ENCODE results near the gene COL12A1.

COL12A1 gene

GRCh38 chr6:75096966-75097365 is 108.9 kb downstream of the COL12A1 start:
- no peak for DNase-seq (ENCODE audit: low read depth)

- DNase-seq (ENCODE audit: low read depth): peak; percentile 94
Observed at GRCh38 chr6:75094614-75095200, 111.1 kb downstream of the COL12A1 start.

- no peak for DNase-seq (ENCODE audit: low read depth)
Observed at GRCh38 chr6:75091467-75092190, 114.2 kb downstream of the COL12A1 start.

GRCh38 chr6:75090576-75090975 is 115.3 kb downstream of the COL12A1 start:
- no peak for DNase-seq (ENCODE audit: low read depth)

GRCh38 chr6:75089921-75090320 is 115.9 kb downstream of the COL12A1 start:
- DNase-seq (ENCODE audit: low read depth): no peak

GRCh38 chr6:75089151-75089897 is 116.5 kb downstream of the COL12A1 start:
- no peak for DNase-seq (ENCODE audit: low read depth)

GRCh38 chr6:75085931-75086635 is 119.8 kb downstream of the COL12A1 start:
- no peak for DNase-seq (ENCODE audit: low read depth)

- DNase-seq (ENCODE audit: low read depth): no peak
Observed at GRCh38 chr6:75084872-75085381, 120.9 kb downstream of the COL12A1 start.

GRCh38 chr6:75084018-75084417 is 121.8 kb downstream of the COL12A1 start:
- no peak for DNase-seq (ENCODE audit: low read depth)

GRCh38 chr6:75081921-75082320 is 123.9 kb downstream of the COL12A1 start:
- DNase-seq (ENCODE audit: low read depth): no peak

GRCh38 chr6:75081047-75081446 is 124.8 kb downstream of the COL12A1 start:
- DNase-seq (ENCODE audit: low read depth): no peak

GRCh38 chr6:75079589-75079988 is 126.3 kb downstream of the COL12A1 start:
- DNase-seq (ENCODE audit: low read depth): no peak

GRCh38 chr6:75077701-75078100 is 128.2 kb downstream of the COL12A1 start:
- DNase-seq (ENCODE audit: low read depth): peak; percentile 34

GRCh38 chr6:75076009-75076408 is 129.8 kb downstream of the COL12A1 start:
- DNase-seq (ENCODE audit: low read depth): no peak

GRCh38 chr6:75070244-75070643 is 135.6 kb downstream of the COL12A1 start:
- no peak for DNase-seq (ENCODE audit: low read depth)

- peak; percentile 50 for DNase-seq (ENCODE audit: low read depth)
Observed at GRCh38 chr6:75065523-75065922, 140.3 kb downstream of the COL12A1 start.

GRCh38 chr6:75052491-75052890 is 153.4 kb downstream of the COL12A1 start:
- no peak for DNase-seq (ENCODE audit: low read depth)

GRCh38 chr6:75049308-75049707 is 156.5 kb downstream of the COL12A1 start:
- DNase-seq (ENCODE audit: low read depth): no peak

- peak; percentile 31 for DNase-seq (ENCODE audit: low read depth)
Observed at GRCh38 chr6:75044846-75045245, 161.0 kb downstream of the COL12A1 start.

GRCh38 chr6:75041381-75041780 is 164.5 kb downstream of the COL12A1 start:
- DNase-seq (ENCODE audit: low read depth): no peak

Data from iris pigment epithelial cell (primary cell).